DMS53 treated with DMSO at 0.1 percent for 48 hours (cell line): ENCODE data around the gene TFF3.

Experiments
- DNase-seq: peaks from one replicate; lab custom pipeline; 2025; ENCODE audit not compliant: unreplicated experiment; lab: John Stamatoyannopoulos, UW

The TFF3 gene, protein sequence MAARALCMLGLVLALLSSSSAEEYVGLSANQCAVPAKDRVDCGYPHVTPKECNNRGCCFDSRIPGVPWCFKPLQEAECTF

DNA sequence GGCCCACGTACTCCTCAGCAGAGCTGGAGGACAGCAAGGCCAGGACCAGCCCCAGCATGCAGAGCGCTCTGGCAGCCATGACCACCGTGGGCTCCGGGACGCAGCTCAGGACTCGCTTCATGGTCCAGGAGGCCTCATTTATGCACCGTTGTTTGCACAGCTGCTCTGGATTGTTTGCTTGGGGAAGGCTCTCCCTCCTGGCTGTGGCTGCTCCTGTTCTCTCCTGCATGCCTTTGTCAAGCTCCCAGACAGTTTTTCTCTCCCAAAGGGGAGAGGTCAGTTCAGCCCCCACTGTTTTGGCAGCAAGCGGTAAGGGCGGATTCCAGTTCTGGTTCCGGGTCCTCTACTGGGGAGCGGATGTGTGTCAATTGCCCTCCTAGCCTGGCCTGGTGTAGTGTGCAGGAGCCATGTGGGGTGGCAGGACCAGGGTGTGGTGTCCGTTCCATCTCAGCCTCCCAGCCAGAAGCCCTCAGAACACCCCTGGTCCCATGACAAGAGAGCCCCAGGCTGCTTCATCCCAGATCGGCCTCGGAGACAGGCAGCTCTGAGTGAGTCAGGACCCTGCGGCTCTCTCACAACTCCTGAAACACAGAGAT, at the start of gene TFF3:
TSS of gene TFF3 (minus strand) at position 114 of the 596 bp plus-strand sequence. CDS start at position 79, 35 bp downstream.
- DNase-seq: peak; percentile 93

DNA sequence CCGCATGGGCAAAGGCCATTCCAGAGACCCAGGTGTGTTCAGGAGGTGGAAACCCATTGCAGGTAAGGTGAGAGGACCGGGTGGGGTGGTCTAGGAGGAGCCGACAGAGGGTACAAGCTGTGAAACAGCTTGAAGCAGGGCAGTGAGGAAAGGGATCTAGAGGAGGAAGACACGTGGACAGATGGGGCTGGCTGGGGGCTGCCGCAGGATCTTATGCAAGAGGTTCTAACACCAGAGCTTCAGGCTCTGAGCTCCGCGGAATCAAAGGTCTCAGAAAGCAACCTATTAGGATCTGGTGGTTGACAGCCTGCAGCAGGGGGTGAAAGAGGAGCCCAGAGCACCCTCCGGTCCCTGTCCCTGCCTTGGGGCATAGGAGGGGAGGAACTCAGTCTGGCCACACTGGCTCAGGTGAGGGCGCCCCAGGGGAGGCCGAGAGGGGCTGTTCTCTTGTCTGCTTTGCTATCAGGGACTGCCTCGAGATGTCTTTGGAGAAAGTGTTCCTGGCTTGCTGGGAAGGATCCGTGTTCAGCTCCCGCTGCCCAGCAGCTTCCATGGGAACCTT, 49.2 kb upstream of the TFF3 start:
- no peak for DNase-seq

DNA sequence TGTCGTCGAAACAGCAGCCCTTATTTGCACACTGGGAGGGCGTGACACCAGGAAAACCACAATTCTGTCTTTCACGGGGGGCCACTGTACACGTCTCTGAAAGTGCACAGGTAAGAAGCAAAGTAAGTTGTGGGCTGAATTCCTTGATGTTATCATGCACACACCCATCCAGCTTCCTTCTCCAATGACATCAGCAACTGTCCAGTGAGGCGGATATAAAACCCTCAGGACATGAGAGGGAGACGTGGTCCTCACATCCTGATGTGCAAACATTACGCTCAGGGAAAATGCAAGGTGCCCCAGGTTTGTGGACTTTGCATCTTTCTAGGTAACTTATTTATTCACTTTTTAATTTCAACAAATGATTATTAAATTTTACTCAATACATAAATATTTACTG, 48.1 kb upstream of the TFF3 start:
- no peak for DNase-seq

DNA sequence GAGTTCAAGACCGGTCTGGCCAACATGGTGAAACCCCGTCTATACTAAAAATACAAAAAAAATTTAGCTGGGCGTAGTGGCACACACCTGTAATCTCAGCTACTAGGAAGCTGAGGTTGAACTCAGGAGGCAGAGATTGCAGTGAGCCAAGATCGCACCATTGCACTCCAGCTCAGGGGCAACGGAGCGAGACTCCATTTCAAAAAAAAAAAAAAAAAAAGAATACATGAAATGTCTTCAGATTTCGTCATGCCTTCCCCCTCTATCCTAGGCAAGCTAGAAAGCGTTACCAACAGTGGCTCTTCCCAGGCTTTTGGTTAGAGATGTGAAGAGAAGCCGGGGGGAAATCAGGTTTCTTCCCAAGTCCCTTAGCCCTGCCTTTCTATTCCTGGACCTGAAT, 47.5 kb upstream of the TFF3 start:
- DNase-seq: no peak

DNA sequence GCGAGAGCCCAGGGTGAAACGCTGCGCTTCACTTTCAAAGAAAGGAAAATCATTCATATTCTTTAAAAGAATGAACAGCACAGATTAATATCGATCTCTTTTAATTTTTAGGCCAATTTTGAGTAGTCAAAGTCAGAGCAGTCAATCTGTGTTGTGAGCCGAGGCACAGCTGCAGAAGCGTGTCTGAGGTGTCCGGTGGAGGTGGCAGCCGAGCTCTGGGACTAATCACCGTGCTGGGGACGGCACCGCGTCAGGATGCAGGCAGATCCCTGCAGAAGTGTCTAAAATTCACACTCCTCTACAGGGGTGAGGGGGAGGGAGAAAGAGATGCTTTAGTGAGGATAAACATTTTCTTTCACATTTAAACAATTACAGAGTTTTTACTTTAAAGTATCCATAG, 47.0 kb upstream of the TFF3 start:
- no peak for DNase-seq

DNA sequence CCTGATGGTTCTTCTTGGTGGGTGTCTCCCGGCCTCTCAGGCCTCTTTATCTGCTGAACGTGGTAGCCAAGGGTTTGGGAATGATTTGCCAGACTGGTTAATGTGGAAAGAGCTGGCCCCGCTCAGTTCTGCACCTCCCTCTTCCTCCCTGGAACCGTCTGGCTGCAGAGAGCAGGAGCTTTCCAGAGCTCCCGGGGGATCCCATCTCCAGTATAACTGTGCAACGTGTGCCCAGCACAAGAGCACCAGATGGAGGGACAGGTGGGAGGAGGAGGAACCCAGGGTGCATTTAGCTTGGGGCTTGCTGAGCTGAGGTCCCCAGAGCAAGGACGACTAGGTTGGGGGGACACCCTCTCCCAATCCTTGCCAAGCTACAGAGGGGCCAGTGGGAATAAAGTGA, 46.1 kb upstream of the TFF3 start:
- no peak for DNase-seq

DNA sequence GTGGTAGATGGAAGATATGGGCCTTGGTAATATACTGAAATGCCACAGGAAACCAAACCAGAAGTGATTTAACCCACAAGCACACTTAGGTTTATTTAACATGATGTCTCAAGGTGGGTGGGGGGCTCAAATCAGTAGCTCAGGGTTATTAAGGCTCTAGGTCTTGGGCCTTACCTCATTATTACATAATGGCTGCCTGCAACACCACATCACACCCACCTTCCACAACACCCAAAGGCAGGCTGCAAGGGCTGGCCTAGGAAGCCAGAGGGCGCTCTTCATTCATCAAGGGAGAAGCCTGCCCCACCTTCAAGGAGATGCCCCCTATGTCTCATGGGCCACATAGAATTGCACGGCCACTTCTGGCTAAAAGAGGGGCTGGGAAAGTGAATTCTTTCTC, 45.1 kb upstream of the TFF3 start:
- no peak for DNase-seq

DNA sequence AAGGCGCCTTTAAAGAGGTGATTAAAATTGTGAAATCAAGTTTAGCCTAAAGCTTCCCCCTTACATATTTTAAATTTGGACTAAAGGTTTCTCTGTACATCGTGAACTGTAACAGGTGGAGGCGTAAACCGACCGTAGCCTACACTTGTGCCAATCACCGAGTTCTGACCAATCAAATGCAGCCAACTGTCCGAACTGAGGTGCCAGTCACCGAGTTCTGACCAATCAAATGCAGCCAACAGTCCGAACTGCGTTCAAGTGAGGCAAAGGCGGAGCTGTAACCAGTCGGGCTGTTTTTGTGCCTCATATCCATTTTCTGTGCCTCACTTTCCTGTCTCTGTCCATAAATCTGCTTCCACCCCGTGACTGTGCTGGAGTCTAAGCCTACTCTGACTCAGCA, 43.7 kb upstream of the TFF3 start:
- DNase-seq: no peak

DNA sequence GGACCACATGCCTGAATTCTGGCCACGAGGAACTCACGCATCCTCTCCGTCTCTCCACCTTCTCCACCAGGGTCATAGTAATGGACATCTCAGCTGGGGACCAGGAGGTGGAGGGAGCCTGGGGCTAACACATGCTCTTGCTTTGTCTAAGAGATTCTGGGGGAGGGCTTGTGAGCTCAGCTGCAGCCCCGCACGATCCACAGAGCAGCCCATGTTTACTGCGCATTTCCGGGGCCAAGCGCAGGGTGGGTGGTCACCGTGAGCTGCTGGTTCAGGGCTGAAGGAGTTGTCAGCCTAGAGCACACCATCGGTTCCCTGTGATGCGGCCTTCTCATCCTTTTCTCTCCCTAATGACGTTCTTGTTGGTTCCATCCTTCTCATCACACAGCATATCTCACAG, 43.1 kb upstream of the TFF3 start:
- no peak for DNase-seq

DNA sequence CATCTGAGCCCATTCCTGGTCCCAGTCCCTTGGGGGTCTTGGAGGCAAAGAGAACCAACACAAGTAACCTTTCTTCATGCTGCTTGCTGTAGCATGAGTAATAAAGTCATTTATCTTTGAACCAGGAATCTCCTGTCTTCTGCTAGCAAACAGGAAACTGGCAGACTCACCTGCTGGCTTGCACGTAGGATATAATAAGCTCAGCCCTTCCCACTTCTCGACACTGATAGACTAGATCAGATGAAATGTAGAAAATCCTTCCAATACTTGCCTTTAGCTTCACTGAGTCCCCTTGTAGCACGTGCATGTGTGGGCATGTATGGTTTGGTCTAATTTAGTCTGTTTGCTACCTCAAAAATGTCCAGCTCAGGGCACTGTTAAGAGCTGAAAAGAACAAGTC, 42.1 kb upstream of the TFF3 start:
- DNase-seq: no peak

DNA sequence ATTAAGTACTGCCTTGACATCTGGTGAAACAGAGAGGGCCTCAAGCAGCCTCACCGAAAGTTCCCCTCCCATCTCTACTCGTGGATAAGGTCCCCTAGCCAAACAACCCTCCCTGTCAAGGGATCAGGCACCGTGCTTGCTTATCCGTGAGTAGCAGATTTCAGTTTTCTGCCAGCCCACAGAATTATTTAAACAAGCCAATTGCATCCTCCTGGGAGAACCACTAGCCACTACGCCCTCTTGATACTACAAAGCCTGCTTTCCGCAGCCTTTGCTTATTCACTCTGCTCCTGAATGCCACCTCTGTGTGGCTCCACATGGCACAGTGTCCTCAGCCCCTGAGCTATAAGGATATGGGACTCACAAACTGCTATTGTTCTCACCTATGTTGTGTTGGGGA, 41.4 kb upstream of the TFF3 start:
- DNase-seq: no peak

DNA sequence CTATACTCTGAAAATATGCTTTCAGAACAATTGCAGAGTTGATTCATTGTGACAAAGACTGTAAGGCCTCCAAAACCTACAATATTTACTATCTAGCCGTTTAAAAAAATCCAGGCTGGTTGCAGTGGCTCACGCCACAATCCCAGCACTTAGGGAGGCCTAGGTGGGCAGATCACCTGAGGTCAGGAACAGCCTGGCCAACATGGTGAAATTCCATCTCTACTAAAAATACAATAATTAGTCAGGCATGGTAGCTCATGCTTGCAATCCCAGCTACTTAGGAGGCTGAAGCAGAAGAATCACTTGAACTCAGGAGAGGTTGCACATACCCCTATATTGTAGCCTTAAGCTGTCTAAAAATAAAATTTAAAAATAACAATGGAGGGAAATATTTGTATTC, 40.8 kb upstream of the TFF3 start:
- no peak for DNase-seq

DNA sequence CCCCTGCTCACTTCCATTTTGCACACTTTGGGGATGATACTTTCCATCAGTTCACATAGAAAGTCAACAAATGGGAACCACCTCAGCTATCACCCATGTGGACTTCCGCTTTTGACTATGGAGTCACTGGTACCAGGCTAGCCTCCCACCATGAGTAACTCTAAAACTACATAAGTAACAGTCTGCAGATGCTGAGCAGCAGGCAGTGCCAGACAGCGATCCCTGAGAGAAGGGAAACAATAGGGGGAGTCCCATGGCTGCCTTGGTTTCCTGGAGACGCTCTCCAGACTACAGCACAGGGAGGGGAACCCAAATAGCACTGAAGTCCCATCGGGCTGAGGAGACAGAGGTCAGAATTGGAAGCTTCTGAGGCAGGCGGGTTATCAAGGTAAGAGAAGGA, 38.4 kb upstream of the TFF3 start:
- DNase-seq: no peak

DNA sequence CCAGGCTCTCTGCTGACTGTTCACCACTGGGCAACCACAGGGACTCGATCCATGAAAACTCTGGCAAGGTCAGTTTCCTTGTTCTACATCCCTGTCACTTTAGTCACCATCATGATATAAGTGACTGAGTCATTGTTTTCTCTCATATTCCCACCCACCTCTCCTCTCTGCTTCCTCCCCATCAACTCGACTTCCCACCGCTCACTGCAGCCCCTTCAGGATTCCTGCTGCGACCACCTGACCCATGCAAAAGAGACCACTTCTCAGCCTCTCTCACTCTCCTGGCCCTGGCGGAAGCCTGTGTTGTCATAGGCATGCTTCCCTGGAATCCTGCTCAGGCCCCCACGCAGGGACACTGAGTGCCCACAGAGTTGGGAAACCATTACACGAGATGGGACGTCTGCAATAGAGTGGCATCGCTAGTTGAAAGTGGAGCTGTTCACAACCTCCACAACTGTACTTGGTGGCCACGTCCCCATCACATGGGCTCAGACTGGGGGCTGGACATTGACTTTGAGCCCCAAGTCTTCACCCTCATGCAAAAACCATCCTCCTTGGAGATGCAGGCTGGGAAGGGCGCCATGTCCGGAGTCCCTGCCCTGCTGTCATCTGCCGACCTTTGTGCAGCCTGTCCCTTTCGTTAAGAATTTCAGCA, 37.4 kb upstream of the TFF3 start:
- DNase-seq: no peak

DNA sequence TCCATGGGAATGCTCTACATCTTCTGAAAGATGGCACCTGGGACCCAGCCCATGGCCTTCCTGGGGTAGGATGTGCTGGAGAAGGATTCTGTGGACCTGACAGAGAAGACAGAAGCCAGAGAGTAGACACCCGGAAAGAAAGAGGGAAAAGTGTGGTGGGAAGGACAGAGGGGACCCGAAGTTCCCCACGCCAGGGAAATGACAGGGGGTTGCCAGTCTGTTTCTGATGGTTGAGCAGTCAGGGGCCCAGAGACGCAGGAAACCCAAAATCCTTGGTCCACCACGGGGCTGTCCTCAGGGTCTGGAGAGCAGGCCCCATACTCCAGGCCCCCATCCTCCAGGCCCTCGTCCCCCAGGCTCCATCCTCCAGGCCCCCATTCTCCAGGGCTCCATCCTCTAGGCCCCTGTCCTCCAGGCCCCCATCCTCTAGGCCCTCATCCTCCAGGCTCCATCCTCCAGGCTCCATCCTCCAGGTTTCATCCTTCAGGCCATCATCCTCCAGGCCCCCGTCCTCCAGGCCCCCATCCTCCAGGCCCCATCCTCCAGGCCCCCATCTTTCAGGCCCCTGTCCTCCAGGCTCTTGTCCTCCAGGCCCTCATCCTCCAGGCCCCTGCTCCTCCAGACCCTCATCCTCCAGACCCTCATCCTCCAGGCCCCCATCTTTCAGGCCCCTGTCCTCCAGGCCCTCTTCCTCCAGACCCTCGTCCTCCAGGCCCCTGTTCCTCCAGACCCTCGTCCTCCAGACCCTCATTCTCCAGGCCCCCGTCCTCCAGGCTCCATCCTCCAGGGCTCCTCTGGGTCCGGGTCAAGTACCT, 36.6 kb upstream of the TFF3 start:
- DNase-seq: no peak

DNA sequence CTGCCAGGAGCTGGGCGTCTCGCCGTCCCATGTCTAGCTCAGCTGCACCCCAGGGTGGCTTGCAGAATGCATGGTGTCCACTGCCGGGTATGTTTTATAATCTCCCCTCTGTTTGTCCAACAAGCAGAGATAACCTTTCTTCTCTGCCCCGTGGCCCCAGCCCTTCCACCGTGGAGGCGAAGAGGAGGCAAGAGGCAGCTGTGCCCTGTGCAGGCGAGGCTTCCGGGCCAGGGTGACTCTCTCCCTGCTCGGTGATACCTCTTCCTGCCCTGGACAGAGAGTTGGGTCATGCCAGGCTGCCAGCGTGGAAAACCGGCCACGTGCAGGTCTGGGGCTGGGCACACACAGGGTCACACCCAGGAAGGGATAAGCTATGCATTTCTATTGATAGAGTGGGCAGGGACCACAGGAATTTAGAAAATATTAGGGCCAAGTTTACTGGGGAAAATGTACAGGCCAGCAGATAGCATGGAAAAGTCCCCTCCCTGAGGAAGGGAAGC, 35.8 kb upstream of the TFF3 start, which contains the start of gene TFF2:
TSS of gene TFF2 (minus strand) at position 68 of the 500 bp plus-strand sequence. CDS start at position 31, 37 bp downstream.
- no peak for DNase-seq

DNA sequence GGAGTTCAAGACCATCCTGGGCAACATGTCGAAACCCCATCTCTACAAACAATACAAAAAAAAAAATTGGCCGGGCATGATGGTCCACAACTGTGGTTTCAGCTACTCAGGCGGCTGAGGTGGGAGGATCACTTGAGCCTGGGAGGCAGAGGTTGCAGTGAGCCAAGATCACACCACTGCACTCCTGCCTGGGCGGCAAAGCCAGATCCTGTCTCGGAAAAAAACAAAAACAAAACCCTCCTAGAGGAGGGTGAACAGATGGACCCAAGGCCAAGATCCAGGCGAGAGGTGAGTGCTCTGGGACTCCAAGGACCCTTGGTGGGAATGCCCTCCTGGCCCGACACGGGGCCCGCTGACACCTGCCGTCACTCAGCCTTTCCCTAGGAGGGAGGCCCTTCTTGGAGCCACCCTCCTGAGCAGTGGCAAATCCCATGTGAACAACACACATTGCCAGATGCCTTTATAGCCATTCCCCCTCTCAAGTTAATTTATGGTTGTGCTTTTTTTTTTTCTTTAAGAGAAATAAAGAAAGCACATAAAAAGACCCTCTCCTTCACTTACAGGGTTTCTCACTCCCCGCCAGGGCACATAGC, 35.2 kb upstream of the TFF3 start:
- no peak for DNase-seq

DNA sequence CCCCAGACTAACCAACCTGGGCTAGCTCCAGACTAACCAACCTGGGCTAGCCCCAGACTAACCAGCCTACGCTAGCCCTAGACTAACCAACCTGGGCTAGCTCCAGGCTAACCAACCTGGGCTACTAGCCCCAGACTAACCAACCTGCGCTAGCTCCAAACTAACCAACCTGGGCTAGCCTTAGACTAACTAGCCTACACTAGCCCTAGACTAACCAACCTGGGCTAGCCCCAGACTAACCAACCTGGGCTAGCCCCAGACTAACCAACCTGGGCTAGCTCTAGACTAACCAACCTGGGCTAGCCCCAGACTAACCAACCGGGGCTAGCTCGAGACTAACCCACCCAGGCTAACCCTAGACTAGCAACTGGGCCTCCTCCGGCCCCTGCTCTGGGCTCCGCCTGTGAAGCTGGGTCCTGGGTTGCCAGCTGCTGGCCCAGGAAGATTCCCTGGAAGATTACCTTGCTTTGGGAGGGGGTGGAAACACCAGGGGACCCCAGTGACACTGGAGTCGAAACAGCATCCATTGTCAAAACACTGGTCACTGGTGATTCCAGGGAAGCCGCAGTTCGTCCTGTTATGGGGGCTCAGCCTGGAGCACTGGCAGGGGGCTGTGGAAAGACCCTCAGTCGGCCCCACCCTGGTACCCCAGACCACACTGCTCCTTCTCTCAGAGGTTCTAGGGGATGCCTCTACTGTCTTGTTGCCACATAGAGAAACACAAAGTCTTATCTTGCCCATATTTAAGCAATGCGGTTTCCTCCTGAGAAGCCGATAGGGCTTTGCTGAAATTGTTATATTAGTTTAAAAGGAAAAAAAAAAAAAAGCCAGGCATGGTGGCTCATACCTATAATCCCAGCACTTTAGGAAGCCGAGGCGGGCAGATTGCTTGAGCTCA, 34.5 kb upstream of the TFF3 start:
- DNase-seq: no peak

DNA sequence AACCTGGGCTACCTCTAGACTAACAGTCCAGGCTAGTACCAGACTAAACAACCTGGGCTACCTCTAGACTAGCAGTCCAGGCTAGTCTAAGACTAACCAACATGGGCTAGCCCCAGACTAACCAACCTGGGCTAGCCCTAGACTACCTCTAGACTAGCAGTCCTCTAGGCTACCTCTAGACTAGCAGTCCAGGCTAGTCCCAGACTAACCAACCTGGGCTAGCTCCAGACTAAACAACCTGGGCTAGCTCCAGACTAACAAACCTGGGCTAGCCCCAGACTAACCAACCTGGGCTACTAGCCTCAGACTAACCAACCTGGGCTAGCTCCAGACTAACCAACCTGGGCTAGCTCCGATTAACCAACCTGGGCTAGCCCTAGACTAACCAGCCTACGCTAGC, 33.6 kb upstream of the TFF3 start:
- DNase-seq: no peak
